ENCODE measurements around the gene RNF144A. TPM values are rescaled to one million over a fixed set of nuclear protein-coding genes. Genes with fewer than 3 reads are reported as not detected.

RNF144A gene
- total RNA-seq, 1 experiment from 2014 or later = 13.0 TPM

DNA sequence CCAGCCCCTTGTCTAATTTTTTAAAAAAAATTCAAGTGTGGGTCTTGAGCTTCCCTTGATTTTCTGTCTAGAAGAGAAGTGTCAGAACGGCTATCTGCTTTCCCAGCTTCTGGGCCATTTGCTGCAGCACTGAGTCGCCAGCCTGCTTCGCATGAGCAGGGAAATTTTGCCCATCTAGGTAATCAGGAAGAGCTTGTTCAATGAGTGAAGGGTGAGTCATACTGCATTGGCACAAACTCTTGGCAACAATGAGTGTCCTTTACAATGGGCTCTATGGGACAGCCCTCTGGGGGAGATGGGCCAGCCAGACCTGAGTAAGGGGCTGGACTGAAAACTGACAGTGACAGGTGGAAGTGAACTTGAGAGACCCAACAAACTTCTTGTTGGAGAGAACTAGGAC, 2.4 kb upstream of the RNF144A start:
- peaks cover 9 to 30% of the 10 kb centered on the region in 2 experiments; a peak in 3 of 4 replicates for H3K4me1 ChIP-seq (ENCODE audit: control insufficient read depth in 1 of 2, insufficient read depth in 2 of 2, low read length in 2 of 2)
- H3K27ac ChIP-seq (ENCODE audit: low read depth, low read length) = no peak overlapping the region
- BruUV-seq (replicated peaks) = no TSS peak
- no peaks in the 10 kb centered on the region for H3K9me2 ChIP-seq (ENCODE audit: insufficient read depth)
- ChIA-PET CTCF (interaction anchor here (0.7 to 1.8 kb wide), 2 partner anchors 9 to 129 kb away, joined by 3 to 7 read pairs; no protein-coding TSS in a partner anchor), POLR2A (no interaction called here), RAD21 (ENCODE audit: low non-redundant PET in 1 of 2, low total read pairs in 2 of 2, uncharacterized antibody in 2 of 2, unreplicated experiment in 2 of 2) (no interaction called here)
- no peaks in the 10 kb centered on the region for H3K36me3 ChIP-seq (ENCODE audit: control insufficient read depth in 1 of 2, insufficient read depth in 2 of 2, low read length in 2 of 2)
- no peaks in the 10 kb centered on the region for H3K9me3 ChIP-seq (ENCODE audit: control insufficient read depth in 1 of 2, insufficient read depth in 1 of 2, low read depth in 1 of 2, low read length in 2 of 2)
- no peak overlapping the region for H3K4me3 ChIP-seq (replicated peaks in 1 of 2; ENCODE audit: low read depth in 1 of 2, low read length in 2 of 2)
- intact Hi-C loops (cut with micrococcal nuclease) = loop anchor here (5.0 kb wide), 1 partner anchor 127 kb away; no protein-coding TSS in a partner anchor
- H3K79me2 ChIP-seq (ENCODE audit: insufficient read depth, low read length) = peaks cover 3% of the 10 kb centered on the region; the same call in 1 of the 2 replicates
- no peaks in the 10 kb centered on the region for H3K27me3 ChIP-seq (ENCODE audit: insufficient read depth, low read length)
- H4K20me1 ChIP-seq (ENCODE audit: insufficient read depth) = no peaks in the 10 kb centered on the region
- ATAC-seq (no peak), DNase-seq (ENCODE audit: low read depth, low spot score) (peak; percentile 71)
- 0 out of 2 replicates have a peak overlapping the region, but pooled peaks have one; percentile 22 for H3K4me2 ChIP-seq (ENCODE audit: low read length)
- H3K9ac ChIP-seq (ENCODE audit: low read length) = no peak overlapping the region
- no peak overlapping the region for H2AFZ ChIP-seq (ENCODE audit: low read depth, low read length, poor library complexity, severe bottlenecking)
- TF ChIP-seq SRF (IDR thresholded peaks at IDR 0.05; ENCODE audit: low read depth) (peak; percentile 31; the same call in 1 of the 2 replicates), FOSL1 (IDR thresholded peaks at IDR 0.05; ENCODE audit: low read depth) (peak; percentile 91), ELF1 (IDR thresholded peaks at IDR 0.05; ENCODE audit: borderline replicate concordance, low read depth) (no peak), ZFX (IDR thresholded peaks at IDR 0.05) (no peak), CBX3 (IDR thresholded peaks at IDR 0.05; ENCODE audit: low read depth) (peak; percentile 65; the same call in 1 of the 2 replicates), POLR2AphosphoS5 (IDR thresholded peaks at IDR 0.05; ENCODE audit: low read depth, low read length) (0 out of 2 replicates have a peak, but pooled peaks have one; percentile 17), EZH2phosphoT487 (IDR thresholded peaks at IDR 0.05; ENCODE audit: borderline replicate concordance) (no peak), JUND (IDR thresholded peaks at IDR 0.05) (peak; percentile 88), SP1 (IDR thresholded peaks at IDR 0.05; ENCODE audit: low read depth) (peak; percentile 69)

DNA sequence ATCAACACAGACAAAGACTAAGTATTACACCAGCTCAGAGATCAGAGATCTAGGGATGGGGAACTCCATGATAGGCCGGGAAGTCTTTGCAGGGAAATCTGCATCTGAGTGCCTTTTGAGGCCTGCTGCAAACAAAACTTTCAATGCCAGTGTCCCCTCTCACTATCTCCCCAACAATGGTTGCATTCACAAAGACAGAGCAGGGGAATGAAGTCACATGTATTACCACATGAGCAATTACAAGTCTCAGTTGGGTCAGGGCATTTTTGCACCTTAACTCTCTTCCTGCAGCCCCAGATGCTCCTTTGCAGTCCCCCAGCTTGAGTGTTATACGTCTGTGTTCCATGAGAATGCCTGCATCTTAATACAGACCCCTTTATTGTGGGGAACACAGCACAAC, 1.8 kb upstream of the RNF144A start:
- no peak for ATAC-seq
- CTCF ChIA-PET = interaction anchor here (0.7 to 1.8 kb wide), 3 partner anchors 10 to 129 kb away, joined by 3 to 7 read pairs (median 4); no protein-coding TSS in a partner anchor
- Histone ChIP-seq H2AFZ (ENCODE audit: low read depth, low read length, poor library complexity, severe bottlenecking) (no peak overlapping the region), H3K9me3 (ENCODE audit: control insufficient read depth in 1 of 2, insufficient read depth in 1 of 2, low read depth in 1 of 2, low read length in 2 of 2) (no peaks in the 10 kb centered on the region), H3K36me3 (ENCODE audit: control insufficient read depth in 1 of 2, insufficient read depth in 2 of 2, low read length in 2 of 2) (no peaks in the 10 kb centered on the region), H3K4me1 (ENCODE audit: control insufficient read depth in 1 of 2, insufficient read depth in 2 of 2, low read length in 2 of 2) (peaks cover 9 to 30% of the 10 kb centered on the region in 2 experiments; a peak in 3 of 4 replicates), H3K27ac (ENCODE audit: low read depth, low read length) (no peak overlapping the region), H3K79me2 (ENCODE audit: insufficient read depth, low read length) (peaks cover 3% of the 10 kb centered on the region; the same call in 1 of the 2 replicates), H3K27me3 (ENCODE audit: insufficient read depth, low read length) (no peaks in the 10 kb centered on the region), H3K4me2 (ENCODE audit: low read length) (no peak overlapping the region), H3K9me2 (ENCODE audit: insufficient read depth) (no peaks in the 10 kb centered on the region), H4K20me1 (ENCODE audit: insufficient read depth) (no peaks in the 10 kb centered on the region), H3K4me3 (replicated peaks in 1 of 2; ENCODE audit: low read depth in 1 of 2, low read length in 2 of 2) (no peak overlapping the region), H3K9ac (ENCODE audit: low read length) (no peak overlapping the region)
- POLR2A ChIA-PET = no interaction called here
- intact Hi-C loops (cut with micrococcal nuclease) = loop anchor here (5.0 kb wide), 1 partner anchor 127 kb away; no protein-coding TSS in a partner anchor
- no peak for TF ChIP-seq JUND (IDR thresholded peaks at IDR 0.05)
- TF ChIP-seq YY1 (IDR thresholded peaks at IDR 0.05; ENCODE audit: extremely low read depth, insufficient replicate concordance, low read depth, low read length) = no peak
- no peak for TF ChIP-seq POLR2AphosphoS5 (IDR thresholded peaks at IDR 0.05; ENCODE audit: low read depth, low read length)
- TF ChIP-seq, protein P1, sequence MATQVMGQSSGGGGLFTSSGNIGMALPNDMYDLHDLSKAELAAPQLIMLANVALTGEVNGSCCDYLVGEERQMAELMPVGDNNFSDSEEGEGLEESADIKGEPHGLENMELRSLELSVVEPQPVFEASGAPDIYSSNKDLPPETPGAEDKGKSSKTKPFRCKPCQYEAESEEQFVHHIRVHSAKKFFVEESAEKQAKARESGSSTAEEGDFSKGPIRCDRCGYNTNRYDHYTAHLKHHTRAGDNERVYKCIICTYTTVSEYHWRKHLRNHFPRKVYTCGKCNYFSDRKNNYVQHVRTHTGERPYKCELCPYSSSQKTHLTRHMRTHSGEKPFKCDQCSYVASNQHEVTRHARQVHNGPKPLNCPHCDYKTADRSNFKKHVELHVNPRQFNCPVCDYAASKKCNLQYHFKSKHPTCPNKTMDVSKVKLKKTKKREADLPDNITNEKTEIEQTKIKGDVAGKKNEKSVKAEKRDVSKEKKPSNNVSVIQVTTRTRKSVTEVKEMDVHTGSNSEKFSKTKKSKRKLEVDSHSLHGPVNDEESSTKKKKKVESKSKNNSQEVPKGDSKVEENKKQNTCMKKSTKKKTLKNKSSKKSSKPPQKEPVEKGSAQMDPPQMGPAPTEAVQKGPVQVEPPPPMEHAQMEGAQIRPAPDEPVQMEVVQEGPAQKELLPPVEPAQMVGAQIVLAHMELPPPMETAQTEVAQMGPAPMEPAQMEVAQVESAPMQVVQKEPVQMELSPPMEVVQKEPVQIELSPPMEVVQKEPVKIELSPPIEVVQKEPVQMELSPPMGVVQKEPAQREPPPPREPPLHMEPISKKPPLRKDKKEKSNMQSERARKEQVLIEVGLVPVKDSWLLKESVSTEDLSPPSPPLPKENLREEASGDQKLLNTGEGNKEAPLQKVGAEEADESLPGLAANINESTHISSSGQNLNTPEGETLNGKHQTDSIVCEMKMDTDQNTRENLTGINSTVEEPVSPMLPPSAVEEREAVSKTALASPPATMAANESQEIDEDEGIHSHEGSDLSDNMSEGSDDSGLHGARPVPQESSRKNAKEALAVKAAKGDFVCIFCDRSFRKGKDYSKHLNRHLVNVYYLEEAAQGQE (IDR thresholded peaks at IDR 0.05; ENCODE audit: low read depth) = no peak
- RAD21 ChIA-PET (ENCODE audit: low non-redundant PET in 1 of 2, low total read pairs in 2 of 2, uncharacterized antibody in 2 of 2, unreplicated experiment in 2 of 2) = no interaction called here
- no peak for DNase-seq (ENCODE audit: low read depth, low spot score)
- BruUV-seq (replicated peaks) = no TSS peak

Measured in HCT116 (cell line).